Left hindlimb (tissue), 1 donor: ENCODE measurements around the gene INO80.
A peak's percentile ranks its signal among the peaks of the same experiment; 100 is the strongest.

Experiments used
- DNase-seq: peaks from one replicate; pipeline ENCODE4 v3.0.0-alpha.2; 2018

INO80 gene

DNA sequence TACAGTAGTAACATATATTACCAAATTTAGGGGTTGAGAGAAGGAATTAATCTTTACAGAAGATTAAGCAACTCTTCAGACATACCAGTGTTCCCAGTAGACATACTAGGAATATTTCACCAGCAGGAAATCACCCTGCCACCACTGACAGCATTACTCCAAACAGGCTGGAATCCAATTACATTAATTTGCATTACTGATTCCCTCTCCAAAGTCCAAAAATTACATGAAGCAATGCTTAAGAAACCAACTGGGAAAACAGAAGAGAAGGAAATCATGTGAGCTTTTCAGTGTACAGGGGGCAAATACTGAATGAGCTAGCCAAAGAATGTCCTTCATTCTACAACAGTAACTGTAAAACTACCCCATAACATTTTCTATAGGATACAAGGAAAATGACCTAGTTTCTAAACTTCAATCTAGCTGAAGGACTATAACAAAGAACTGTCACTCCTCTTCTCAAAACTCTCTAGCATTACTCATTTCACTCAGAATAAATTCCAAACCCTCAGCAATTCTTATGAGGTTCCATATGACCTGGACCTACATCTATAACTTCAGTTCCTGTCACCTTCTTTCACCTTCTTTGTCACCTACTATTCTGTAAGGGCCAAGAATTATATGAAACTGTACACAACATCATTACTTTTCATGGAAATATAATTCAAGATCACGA is 72.7 kb downstream of the INO80 start:
- no peak for DNase-seq

DNA sequence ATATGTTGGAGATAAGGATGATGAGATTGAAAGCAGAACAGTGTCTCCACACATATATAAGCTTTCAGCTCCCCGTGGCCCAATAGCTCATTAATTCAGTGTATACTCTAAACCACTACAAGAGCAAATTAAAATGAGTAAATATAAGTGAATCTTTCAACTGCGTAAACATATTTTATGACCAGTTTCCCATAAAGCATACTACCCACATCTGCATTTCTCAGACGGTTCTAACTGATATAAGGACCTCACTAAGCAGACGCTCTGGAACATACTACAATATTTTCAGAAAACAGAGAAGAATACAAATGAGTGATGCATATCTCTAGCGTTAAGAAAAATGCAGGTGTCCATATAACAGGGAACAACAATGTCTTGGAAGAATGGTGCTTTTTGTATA is 73.2 kb downstream of the INO80 start:
- DNase-seq: no peak

DNA sequence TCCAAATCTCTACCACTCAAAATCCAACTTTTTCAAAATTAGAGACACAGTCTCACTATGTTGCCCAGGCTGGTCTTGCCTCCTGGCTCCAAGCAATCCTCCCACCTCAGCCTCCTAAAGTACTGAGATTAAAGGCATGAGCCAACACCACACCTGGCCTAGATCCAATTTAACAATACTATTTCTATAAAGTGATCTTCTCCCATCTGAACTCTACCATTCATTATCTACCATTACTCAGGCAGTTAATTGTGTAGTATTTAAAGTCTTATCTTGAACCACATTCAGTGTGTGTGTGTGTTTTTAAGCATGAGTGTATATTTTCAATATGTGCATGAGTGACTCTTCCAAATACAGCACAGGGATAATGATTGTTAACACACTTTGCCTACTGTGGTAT is 77.0 kb downstream of the INO80 start:
- DNase-seq: no peak

DNA sequence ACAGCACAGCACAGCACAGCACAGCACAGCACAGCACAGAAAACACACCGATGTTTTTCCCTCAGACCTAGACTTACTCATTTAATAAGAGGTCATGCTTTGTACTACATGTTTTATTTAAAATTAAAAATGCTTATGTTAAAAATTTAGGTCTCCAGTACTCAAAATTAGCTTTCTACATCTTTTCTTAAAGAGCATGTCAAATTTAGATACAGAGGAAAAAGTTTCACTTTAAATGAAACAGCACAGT is 84.1 kb downstream of the INO80 start:
- DNase-seq: no peak

DNA sequence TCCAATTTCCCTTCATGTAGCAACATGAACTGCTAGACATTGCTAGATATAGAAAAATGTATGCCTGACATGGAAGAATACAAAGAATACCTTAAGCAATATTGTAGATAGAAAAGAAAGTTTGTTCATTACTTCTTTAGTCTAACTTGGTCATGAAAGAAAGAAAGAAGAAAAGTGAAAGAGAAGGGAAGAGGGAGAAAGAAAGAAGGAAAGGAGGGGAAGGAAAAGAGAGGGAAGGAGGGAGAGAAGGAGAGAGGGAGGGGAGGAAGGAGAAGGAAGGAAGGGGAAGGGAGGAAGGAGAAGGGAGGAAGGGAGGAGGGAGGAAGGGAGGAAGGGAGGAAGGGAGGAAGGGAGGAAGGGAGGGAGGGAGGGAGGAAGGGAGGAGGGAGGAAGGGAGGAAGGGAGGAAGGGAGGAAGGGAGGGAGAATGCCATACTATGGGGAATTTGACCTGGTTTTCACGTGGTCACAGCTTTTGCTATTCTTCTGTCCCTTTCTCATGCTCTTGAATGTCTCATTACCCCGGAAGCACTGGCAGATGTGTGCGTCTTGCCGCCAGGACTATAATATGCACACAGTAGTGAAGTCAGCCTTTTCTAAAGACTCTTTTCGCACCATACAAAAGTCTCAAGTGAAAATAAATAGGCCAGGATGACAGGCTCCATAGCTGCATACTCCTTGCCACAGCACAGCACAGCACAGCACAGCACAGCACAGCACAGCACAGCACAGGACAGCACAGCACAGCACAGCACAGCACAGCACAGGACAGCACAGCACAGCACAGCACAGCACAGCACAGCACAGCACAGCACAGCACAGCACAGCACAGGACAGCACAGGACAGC is 84.6 kb downstream of the INO80 start:
- no peak for DNase-seq

DNA sequence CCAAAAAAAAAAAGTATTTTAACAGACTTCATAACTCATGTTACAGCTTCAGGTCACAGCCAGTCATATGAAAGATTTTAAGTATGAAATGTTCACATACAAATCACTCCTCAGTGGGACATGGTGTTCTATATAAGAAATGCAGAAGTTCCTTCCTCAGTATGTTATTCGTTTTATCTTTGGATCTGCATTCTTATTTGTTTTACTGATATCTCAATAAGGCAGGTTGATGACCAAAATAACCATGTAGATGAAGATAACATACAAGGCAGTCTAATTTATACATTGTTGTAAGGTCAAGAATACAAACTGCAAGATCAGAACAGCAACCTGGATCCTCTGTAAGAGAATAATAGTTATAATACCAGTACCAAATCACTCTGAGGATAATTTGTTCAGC is 87.2 kb downstream of the INO80 start:
- no peak for DNase-seq

DNA sequence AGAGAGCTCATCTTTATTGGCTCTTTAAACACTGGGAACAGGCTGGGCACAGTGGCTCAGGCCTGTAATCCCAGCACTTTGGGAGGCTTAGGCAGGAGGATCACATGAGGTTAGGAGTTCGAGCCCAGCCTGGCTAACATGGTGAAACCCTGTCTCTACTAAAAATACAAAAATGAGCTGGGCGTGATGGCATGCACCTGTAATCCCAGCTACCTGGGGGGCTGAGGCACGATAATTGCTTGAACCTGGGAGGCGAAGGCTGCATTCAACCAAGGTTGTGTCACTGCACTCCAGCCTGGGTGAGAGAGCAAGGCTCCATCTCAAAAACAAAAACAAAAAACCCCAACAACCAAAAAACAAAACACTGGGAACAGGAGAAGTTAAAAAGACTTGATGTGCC is 90.7 kb downstream of the INO80 start:
- DNase-seq: no peak

DNA sequence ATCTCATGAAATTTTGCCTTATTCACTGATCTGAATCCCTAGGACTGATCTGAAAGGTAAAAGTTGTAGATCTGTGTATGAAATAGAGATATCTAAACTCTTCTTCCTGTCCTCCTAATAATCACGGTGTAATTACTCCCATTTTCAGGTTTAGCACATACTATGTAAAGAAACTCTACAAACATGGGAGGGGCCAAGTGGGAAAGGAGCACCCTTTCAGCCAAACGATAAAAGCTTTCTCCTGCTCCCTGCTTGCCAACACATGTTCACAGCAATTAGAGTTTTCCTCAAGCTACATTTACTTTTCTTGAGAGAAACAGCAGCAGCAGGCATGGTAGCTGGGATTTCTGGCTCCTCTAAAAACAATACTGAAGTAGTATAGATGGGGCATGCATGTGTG is 91.2 kb downstream of the INO80 start:
- DNase-seq: no peak

DNA sequence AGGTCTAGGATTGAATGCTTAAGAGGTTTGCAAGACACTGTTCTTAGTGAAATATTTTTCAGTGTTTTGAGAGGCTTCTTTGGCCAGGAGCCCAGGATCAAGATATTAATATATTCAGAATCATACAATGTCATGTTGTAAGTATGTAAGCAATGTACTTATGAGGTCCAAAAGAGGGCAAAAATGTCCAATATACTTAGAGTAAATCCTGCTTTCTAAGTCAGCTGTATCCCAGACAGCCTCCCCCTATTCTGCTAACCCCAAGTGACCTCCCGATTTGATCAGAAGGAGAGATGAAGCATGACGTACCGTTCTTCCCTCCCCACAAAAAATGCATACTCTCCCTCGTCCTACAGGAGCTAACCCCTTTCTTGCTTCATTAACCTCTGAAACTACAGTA is 91.9 kb downstream of the INO80 start:
- DNase-seq: peak; percentile 37

DNA sequence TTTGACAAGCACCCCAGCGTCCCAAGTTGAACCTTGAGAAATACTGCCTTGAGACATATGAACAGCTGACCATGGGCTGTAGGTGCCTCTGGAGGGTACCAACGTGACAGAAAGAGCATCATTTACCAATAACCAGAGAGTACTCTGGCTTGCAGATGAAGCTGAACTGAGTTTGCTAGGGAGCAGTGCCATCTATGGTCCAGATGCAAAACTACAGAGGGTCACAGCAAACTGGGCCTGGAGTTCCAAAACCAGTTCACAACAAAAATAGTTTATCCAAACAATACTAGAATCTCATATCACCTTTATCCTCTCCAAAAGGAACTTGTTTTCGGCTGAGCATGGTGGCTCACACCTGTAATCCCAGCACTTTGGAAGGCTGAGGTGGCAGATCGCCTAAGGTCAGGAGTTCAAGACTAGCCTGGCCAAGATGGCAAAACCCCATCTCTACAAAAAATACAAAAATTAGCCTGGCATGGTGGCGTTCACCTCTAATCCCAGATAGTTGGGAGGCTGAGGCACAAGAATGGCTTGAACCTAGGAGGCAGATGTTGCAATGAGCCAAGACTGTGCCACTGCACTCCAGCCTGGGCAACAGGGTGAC is 93.5 kb downstream of the INO80 start:
- DNase-seq: peak; percentile 37

DNA sequence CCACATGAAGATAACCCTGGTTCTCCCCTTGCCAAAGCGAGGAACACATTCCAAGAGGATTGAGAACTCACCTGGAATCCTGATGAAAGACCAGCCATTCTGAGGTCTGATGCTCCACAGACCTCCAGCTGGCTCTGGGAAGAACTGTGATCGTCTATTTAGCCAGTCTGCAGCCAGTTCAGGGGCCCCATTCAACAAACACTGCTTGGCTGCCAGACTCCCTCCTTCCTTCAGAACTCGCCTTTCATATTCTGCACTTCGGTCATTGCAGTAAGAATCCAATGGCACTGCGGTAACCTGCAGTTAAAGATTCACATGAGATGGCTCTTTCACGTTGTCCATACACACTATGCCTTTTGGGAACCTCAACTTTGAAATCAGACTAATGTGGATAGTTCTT is 95.3 kb downstream of the INO80 start:
- no peak for DNase-seq

DNA sequence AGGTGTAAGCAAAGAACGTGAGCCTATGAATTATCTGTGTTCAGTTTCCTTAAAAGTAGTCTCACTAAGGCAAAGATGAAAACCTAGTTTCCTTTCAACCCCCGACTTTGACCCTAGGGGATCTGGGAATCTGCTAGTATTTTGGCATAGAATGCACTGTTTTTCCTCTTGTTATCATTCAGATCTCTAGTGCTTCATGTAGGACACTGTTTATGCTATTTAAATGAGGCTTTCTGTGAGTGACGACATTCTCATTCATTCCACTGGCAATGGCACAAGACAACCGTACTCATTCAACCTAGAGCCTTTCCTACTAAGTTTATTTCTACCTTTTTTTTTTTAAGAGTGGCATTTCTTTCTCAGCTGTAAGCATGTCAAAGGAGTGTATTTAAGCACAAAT is 95.8 kb downstream of the INO80 start:
- no peak for DNase-seq

DNA sequence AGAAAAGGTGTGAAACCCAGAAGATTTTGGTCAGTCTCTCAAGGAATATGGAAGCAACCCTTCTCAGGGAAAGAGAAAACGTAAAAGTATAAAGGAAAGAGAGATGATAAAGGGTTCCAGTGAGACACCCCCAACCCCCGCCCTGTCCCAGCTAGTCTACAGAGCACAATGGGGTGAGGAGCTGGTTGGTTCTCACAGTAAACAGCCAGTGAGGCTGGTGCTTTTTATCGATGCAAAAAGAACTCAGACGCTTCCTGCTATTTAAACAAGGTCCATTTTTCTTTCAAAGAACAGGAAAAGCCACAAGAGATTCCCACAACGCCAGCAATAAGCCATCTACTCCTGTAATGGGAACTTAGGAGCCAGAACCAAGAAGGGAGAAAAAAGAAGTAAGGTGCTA is 96.9 kb downstream of the INO80 start:
- DNase-seq: no peak

DNA sequence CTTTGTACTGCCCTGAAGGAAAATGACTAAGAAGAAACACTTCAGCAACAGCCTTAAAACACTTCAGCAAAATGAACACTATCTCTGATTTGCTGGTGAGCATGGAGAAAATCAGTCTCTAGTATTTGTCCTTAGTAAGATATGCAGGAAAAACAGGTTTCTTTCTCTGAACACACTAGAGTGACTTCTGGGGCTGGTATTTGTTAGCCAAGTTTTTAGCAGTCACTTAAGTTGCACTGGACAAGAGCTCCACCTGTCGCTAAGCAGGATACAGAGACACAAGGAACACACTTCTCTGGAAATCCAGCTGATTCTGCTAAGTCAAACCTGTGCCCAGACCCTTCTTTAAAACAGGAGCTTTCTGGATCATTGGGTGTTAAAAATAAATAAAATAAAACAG is 97.5 kb downstream of the INO80 start:
- DNase-seq: no peak

DNA sequence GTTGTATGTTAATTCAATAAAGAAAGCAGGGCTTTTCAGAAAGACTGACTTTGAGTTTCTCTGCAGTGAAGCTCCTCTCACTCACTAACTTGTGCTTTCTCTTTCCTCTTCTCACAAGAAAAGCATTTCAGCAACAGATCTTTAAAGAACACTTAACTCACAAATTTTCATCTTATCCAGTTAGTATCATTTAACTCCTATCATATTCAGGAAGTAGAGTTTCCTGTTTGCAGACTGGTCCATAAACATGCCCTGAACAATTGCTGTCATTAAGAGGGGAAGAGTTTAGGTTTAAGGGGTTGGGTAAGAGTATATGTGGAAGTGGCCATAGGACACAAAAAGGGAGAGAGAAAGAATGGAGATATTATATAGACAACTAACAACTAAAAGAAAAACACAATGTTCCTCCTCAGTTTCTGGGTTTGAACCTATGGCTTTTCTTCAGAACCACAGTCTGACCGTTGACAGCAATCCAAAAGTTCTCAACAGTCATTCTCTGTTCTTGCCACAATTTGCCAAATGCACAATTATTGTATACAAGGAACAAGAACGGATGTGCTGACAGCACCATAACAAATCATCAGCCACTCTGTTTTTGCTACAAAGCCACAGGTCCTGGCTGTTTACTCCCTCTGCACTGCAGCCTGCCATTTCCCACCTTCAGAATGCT is 98.9 kb downstream of the INO80 start:
- no peak for DNase-seq

DNA sequence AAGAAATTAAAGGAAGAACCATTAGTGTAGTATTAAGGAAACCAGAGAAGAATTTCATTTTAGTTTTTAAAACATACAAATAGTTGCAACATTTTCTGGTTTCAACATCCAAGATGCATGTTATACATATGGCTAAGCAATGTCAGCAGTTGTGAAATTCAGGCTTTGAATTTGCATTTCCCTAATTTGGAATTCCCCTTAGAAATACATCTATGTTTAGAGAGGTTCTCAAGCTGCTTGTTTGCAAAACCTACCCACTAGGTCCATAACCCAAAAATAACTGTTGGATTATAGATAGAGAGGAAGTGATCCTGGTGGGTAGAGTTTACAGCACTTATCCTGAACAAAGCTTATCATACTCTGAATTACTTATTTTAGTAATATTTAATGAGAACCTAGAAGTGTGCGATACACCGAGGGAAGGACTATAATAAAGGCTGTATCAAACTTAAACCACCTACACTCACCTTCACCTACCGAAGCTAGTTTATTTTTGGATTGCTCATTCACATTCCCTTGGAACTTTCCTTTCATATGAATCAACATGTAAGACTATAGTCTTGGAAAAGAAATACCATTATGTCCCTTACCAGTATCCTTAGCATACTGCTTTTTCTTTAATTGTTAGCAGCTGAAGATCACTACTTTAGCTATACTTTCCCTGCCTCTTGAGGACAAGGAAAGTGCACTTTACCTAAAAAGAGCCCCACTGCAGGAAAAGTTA is 102.2 kb downstream of the INO80 start:
- DNase-seq: no peak

DNA sequence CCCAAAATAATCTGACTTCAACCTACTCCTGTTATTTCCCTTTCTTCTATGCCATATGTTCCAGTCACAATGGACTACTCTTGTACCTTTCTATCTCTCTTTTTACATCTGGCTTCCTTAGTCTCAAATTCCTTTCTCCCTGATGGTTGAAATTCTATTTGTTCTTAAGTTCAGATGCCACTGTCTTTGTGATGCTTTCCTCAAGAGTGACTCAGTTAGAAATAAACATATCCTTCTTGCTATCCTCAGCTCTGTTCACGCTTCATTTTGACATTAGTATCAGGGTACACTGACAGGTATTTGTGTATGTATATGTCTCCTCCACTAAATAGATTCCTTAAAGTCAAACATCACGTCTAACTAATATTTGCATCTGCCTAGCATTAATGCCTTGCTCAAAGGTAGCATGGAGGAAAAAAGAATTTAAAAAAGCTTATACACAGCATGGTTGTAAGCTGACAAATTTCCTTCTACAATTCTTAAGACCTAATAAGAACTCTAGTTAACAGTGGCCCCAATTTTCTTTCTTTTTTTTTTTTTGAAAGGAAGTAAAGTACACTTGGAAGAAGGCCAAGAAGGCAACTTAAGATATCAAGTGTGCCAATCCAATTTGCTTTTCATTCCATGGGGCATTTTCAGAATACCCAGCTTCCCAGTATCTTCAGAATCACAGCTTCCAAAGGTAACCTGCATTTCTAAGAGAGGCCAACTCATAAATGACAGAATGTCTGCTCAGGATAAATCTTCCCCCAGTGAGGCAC is 104.8 kb downstream of the INO80 start:
- DNase-seq: no peak

DNA sequence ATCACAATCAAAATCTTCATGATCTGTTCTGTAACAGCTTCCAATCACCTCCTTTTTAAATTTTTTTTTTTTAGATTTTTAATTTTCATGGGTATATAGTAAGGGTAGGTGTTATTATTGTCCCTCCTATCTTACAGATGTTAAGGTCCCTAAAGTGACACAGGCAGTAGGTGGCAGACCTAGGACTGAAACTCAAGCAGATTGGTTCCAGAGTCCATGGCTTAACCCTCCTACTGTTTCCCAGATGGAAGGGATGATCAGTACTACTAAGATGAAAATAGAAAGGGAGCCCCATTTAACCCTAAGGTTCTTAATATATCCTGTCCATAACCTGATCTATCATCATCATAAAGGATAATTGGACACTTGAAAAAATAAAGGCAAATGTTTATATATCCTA is 105.7 kb downstream of the INO80 start:
- DNase-seq: no peak

DNA sequence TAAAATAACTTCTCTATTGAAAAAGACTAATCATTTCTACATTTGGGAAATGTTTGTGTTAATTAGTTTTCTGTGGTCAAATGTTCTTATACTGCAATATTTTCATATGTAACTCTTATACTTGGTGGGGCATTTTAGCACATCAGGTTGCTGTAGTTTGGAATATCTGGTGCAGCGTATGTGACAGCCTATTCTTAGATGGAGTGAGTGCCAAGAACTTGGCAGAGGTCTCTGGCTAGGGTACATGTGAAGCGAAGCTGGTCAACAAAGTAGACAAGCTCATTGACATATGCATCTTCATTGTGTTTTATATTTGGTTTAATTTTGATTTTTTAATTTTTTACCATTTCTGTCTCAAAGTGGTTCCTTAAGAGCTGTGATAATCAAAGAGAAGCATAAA is 109.6 kb downstream of the INO80 start:
- no peak for DNase-seq

DNA sequence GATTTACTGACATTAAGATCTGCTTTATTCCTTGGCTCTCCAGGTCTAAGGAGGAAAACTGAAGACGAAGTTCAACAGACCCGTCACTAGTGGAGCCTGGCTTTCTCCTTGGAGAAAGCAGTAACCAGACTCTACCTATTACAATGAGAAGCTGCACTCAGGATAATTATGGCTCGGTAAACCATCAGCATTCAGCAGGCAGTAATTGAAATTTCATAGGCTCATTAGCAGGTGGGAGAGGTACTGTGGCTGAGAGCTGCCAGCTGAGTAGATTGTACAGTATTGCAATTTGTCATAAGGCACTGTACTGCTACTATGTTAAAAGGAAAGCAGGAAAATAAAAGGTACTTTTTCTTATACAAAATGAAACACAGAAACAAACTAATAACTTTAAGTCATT is 111.6 kb downstream of the INO80 start:
- DNase-seq: no peak

DNA sequence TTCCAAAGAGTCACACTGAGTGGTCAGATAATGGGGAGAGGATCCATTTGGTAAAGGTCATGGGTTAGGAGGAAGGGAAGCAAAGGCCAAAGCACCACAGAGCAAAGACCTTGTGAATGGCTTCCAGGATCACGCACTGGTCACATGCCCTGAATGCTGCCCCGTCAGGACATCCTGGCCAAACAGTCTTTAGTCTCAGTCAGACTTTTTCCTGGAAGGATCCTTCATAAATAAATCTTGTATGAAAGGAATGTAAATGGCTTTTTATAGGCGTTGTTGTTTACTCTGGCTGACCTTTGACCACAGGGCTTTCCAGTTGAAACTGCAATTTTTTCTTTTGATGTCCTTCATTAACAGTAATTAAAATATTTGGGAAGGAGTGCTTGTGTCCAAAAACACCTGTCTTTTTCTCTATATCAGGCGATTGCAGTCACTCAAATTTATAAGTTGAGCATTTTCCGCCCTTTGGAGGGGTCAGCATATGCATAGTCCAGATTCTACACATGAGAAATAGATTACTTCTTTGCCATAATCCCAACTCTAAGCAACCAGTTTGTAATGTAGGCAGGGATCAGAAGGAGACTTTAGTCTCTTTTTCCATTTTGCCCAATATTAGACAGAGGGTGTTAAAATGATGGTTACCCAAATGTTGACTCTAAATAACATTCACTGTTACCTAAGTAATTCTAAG is 114.4 kb downstream of the INO80 start:
- DNase-seq: no peak

DNA sequence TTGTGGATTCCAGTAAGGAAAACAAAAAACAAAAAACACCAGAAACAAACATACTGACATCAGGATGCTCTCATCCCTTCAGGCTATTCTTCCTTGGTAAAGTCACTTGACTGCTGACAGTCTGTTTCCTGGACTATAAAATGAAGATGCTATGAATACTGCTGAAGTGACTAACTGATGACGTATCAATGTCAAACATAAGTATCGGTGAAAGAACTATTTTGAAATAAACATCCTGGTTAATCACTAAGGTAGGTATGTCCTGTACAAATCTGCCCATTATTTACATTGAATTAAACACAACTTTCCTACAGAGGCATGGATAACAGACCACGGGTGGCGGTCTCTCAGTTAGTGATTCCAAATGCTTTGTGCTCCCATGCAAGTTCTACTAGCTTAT is 116.9 kb downstream of the INO80 start:
- no peak for DNase-seq
